HG02610 (cell line): ENCODE measurements around the gene LINGO4.

Experiments used
- ATAC-seq: cut with Tn5 transposase; IDR thresholded peaks from one replicate; pipeline ENCODE4 v1.9.1; 2021; ENCODE audit warnings: mild to moderate bottlenecking, moderate library complexity; ENCODE audit not compliant: unreplicated experiment

LINGO4 gene

GRCh38 chr1:151835596-151835995, 30.4 kb upstream of the LINGO4 start:
- no peak for ATAC-seq

GRCh38 chr1:151834239-151834638, 29.0 kb upstream of the LINGO4 start:
- ATAC-seq, result no peak

GRCh38 chr1:151833172-151833900, 28.1 kb upstream of the LINGO4 start:
- no peak for ATAC-seq

- no peak for ATAC-seq
Measured at GRCh38 chr1:151832318-151832980, 27.2 kb upstream of the LINGO4 start.

GRCh38 chr1:151831605-151832004, 26.4 kb upstream of the LINGO4 start, which contains the start of gene RORC:
Gene RORC (minus strand): TSS chr1:151831802. CDS start chr1:151831764, 38 bp downstream.
- no peak for ATAC-seq

- ATAC-seq, result no peak
Measured at GRCh38 chr1:151831256-151831591, 26.0 kb upstream of the LINGO4 start.

- ATAC-seq, result no peak
Measured at GRCh38 chr1:151830055-151830454, 24.8 kb upstream of the LINGO4 start.

- no peak for ATAC-seq
Measured at GRCh38 chr1:151829352-151830046, 24.3 kb upstream of the LINGO4 start.

GRCh38 chr1:151828921-151829320, 23.7 kb upstream of the LINGO4 start:
- ATAC-seq, result no peak

- ATAC-seq, result no peak
Measured at GRCh38 chr1:151827853-151828252, 22.6 kb upstream of the LINGO4 start.

GRCh38 chr1:151825751-151826660, 20.8 kb upstream of the LINGO4 start:
- ATAC-seq, result no peak

- ATAC-seq, result no peak
Measured at GRCh38 chr1:151825204-151825603, 20.0 kb upstream of the LINGO4 start.

- ATAC-seq, result no peak
Measured at GRCh38 chr1:151823175-151823574, 18.0 kb upstream of the LINGO4 start.

GRCh38 chr1:151822404-151822803, 17.2 kb upstream of the LINGO4 start:
- ATAC-seq, result no peak

GRCh38 chr1:151820940-151821339, 15.7 kb upstream of the LINGO4 start:
- ATAC-seq, result no peak

GRCh38 chr1:151819976-151820623, 14.9 kb upstream of the LINGO4 start:
- no peak for ATAC-seq

- ATAC-seq, result no peak
Measured at GRCh38 chr1:151819227-151819835, 14.1 kb upstream of the LINGO4 start.

GRCh38 chr1:151817353-151817730, 12.1 kb upstream of the LINGO4 start:
- no peak for ATAC-seq

GRCh38 chr1:151816548-151817352, 11.5 kb upstream of the LINGO4 start:
- no peak for ATAC-seq
